ENCODE data around the gene IGIP. TPM values are rescaled to one million over a fixed set of nuclear protein-coding genes. Genes with fewer than 3 reads are reported as not detected.

IGIP gene
- total RNA-seq, 1 donor from 2014 or later, result 2.6 TPM

DNA sequence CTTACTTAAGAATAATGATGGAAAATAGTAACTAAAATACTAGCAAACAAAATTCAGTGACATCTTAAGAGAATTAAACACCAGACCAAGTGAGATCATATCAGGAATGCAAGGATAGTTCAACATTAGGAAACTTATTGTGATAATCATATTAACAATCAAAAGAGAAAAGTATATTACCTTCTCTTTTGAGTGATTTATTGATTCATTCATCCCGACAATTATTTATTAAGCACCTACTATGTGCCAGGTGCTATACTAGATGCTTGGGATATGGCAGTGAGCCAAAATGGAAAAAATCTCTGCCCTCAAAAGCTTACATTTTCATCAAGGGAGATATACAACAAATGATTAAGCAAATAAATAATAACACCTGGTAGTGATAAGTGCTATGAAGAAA is 35.5 kb upstream of the IGIP start:
- no peak for DNase-seq (ENCODE audit: extremely low spot score, unreplicated experiment)
- H3K4me3 Mint-ChIP-seq, result no peak overlapping the region
- no peak overlapping the region for H3K27ac Mint-ChIP-seq
- no peaks in the 10 kb centered on the region for H3K4me1 Mint-ChIP-seq (ENCODE audit: unreplicated experiment)
- no peaks in the 10 kb centered on the region for H3K36me3 Mint-ChIP-seq
- peaks cover 7% of the 10 kb centered on the region for H3K9me3 Mint-ChIP-seq
- TF ChIP-seq, protein P1, sequence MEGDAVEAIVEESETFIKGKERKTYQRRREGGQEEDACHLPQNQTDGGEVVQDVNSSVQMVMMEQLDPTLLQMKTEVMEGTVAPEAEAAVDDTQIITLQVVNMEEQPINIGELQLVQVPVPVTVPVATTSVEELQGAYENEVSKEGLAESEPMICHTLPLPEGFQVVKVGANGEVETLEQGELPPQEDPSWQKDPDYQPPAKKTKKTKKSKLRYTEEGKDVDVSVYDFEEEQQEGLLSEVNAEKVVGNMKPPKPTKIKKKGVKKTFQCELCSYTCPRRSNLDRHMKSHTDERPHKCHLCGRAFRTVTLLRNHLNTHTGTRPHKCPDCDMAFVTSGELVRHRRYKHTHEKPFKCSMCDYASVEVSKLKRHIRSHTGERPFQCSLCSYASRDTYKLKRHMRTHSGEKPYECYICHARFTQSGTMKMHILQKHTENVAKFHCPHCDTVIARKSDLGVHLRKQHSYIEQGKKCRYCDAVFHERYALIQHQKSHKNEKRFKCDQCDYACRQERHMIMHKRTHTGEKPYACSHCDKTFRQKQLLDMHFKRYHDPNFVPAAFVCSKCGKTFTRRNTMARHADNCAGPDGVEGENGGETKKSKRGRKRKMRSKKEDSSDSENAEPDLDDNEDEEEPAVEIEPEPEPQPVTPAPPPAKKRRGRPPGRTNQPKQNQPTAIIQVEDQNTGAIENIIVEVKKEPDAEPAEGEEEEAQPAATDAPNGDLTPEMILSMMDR (conservative IDR thresholded peaks at IDR 0.05), result no peak
- H3K27me3 Mint-ChIP-seq, result peaks cover 68% of the 10 kb centered on the region

DNA sequence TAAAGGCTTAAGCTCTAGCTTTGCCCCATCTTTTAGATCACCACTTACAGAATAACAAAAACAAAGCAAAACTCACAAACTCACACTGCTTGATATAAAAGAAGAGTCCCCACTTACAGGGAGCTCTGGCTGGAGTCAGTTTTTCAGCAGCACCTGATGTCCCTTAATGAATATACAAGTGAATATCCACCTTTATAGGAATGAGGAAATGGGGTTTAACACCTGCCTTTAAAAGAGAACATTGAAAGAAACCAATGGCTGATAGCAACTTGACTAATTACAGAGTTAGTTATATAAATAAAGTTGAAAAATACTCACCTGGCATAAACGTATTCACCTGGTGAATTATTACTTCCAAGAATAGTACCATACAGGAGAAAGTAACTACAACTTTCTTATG is 32.6 kb upstream of the IGIP start:
- H3K27me3 Mint-ChIP-seq, result peaks cover 65% of the 10 kb centered on the region
- H3K9me3 Mint-ChIP-seq, result peaks cover 7% of the 10 kb centered on the region
- H3K4me1 Mint-ChIP-seq (ENCODE audit: unreplicated experiment), result no peaks in the 10 kb centered on the region
- DNase-seq (ENCODE audit: extremely low spot score, unreplicated experiment), result no peak
- no peak overlapping the region for H3K4me3 Mint-ChIP-seq
- TF ChIP-seq, protein P1 (conservative IDR thresholded peaks at IDR 0.05), result no peak
- H3K27ac Mint-ChIP-seq, result no peak overlapping the region
- H3K36me3 Mint-ChIP-seq, result no peaks in the 10 kb centered on the region

DNA sequence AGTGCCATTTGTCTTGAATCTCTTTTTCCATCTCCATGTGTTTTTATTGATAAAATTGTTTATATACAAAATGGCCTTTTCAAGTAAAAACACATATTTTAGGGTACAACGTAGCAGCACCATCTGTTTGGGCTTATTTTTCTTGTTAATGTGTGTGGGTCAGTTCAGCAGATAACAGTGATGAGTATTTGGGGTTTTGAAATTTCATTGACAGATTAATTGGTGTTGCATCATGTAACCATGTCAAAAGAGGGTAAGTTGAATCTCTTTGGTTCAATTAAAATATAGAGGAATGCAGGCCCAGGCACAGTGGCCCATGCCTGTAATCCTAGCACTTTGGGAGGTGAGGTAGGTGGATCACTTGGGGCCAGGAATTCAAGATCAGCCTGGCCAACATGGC is 31.9 kb upstream of the IGIP start:
- peaks cover 7% of the 10 kb centered on the region for H3K9me3 Mint-ChIP-seq
- no peak for DNase-seq (ENCODE audit: extremely low spot score, unreplicated experiment)
- peaks cover 65% of the 10 kb centered on the region for H3K27me3 Mint-ChIP-seq
- no peak overlapping the region for H3K27ac Mint-ChIP-seq
- TF ChIP-seq, protein P1 (conservative IDR thresholded peaks at IDR 0.05), result no peak
- H3K4me1 Mint-ChIP-seq (ENCODE audit: unreplicated experiment), result no peaks in the 10 kb centered on the region
- H3K36me3 Mint-ChIP-seq, result no peaks in the 10 kb centered on the region
- H3K4me3 Mint-ChIP-seq, result no peak overlapping the region

DNA sequence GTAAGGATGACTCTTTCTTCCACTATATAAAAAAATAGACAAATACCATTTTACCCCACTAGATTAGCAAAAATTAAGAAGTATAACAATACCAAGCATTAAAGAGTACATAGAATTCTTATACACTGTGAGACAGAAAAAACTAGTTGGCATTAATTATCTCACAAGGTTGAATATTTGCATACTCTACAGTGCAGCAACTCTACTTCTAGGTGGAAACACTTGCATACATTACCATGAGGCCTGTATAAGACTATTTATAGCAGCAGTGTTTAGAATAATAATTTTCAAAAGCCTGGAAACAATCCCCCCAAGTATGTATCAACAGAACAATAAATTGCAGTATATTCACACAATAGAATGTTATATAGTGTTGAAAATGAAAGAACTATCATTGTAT is 30.8 kb upstream of the IGIP start:
- Mint-ChIP-seq H3K36me3 (no peaks in the 10 kb centered on the region), H3K9me3 (peaks cover 7% of the 10 kb centered on the region), H3K4me3 (no peak overlapping the region), H3K27ac (no peak overlapping the region), H3K4me1 (ENCODE audit: unreplicated experiment) (no peaks in the 10 kb centered on the region), H3K27me3 (peaks cover 60% of the 10 kb centered on the region)
- TF ChIP-seq, protein P1 (conservative IDR thresholded peaks at IDR 0.05), result no peak
- DNase-seq (ENCODE audit: extremely low spot score, unreplicated experiment), result no peak

DNA sequence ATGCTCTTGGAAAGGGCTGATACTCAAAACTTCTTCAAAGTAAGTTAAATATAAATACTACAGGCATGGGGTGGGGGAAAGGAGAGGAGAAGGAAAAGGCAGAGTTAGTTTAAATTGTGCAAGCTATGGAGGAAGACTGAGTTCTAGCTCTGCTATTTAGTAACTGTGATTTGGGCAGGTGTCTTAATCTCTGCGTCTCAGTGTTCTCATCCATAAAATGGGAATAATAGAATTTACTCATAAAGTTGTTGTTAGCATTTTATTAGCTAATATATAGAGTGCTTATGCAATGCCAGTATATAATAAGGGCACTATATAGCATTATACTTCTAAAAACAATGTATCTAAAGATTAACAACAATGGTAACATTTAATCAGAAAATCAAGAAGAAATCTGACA is 24.6 kb upstream of the IGIP start:
- Mint-ChIP-seq H3K27ac (no peak overlapping the region), H3K4me1 (ENCODE audit: unreplicated experiment) (no peaks in the 10 kb centered on the region), H3K36me3 (no peaks in the 10 kb centered on the region), H3K27me3 (peaks cover 71% of the 10 kb centered on the region), H3K9me3 (no peaks in the 10 kb centered on the region), H3K4me3 (no peak overlapping the region)
- TF ChIP-seq, protein P1 (conservative IDR thresholded peaks at IDR 0.05), result no peak
- no peak for DNase-seq (ENCODE audit: extremely low spot score, unreplicated experiment)

DNA sequence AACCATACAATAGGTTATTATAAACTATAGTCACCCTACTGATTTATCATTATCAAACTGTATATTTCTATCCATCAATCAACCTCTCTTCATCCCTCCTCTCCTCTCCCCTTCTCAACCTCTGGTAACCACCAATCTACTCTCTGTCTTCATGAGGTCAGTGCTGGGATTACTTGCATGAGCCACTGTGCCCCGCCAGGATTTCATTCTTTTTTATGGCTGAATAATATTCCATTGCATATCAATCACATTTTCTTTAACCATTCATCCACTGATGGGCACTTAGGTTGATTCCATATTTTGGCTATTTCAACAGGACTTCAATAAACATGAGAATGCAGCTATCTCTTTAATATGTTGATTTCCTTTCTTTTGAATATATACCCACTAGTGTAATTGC is 22.6 kb upstream of the IGIP start:
- no peak overlapping the region for H3K27ac Mint-ChIP-seq
- TF ChIP-seq, protein P1 (conservative IDR thresholded peaks at IDR 0.05), result no peak
- H3K4me1 Mint-ChIP-seq (ENCODE audit: unreplicated experiment), result peaks cover 6% of the 10 kb centered on the region
- H3K36me3 Mint-ChIP-seq, result no peaks in the 10 kb centered on the region
- peaks cover 69% of the 10 kb centered on the region for H3K27me3 Mint-ChIP-seq
- no peaks in the 10 kb centered on the region for H3K9me3 Mint-ChIP-seq
- DNase-seq (ENCODE audit: extremely low spot score, unreplicated experiment), result no peak
- no peak overlapping the region for H3K4me3 Mint-ChIP-seq

All from type B pancreatic cell (in vitro differentiated cells).